AML-193 (cell line): Measurements from ENCODE around the gene ASMTL.
"Not testable (repeated sequence)": the region's sequence is repeated elsewhere in the genome, so short reads cannot be mapped to it uniquely, and the experiment has no call there.

Experiments used
- DNase-seq, 2 experiments: peaks; one replicate each; lab custom pipeline; 2025; lab: John Stamatoyannopoulos, UW

The ASMTL gene

GRCh38 chrX:1388651-1389050 is 64.1 kb downstream of the ASMTL start:
- DNase-seq = no peak

GRCh38 chrX:1387141-1387776 is 65.5 kb downstream of the ASMTL start:
- no peak for DNase-seq

GRCh38 chrX:1386338-1387127 is 66.2 kb downstream of the ASMTL start:
- DNase-seq = no peak

GRCh38 chrX:1385253-1386223 is 67.2 kb downstream of the ASMTL start:
- DNase-seq = no peak

- DNase-seq = no peak
Measured at GRCh38 chrX:1384658-1385252, 68.0 kb downstream of the ASMTL start.

GRCh38 chrX:1380672-1381233 is 72.0 kb downstream of the ASMTL start:
- DNase-seq = no peak

GRCh38 chrX:1378306-1378759 is 74.4 kb downstream of the ASMTL start:
- DNase-seq = no peak

- DNase-seq = no peak
Measured at GRCh38 chrX:1368385-1368698, 84.4 kb downstream of the ASMTL start.

GRCh38 chrX:1366363-1366762 is 86.3 kb downstream of the ASMTL start:
- DNase-seq = not testable (repeated sequence)

GRCh38 chrX:1361910-1362309 is 90.8 kb downstream of the ASMTL start:
- no peak for DNase-seq

GRCh38 chrX:1361275-1361674 is 91.4 kb downstream of the ASMTL start:
- DNase-seq = no peak

- no peak for DNase-seq
Measured at GRCh38 chrX:1360171-1360570, 92.5 kb downstream of the ASMTL start.

- DNase-seq = no peak
Measured at GRCh38 chrX:1359477-1359873, 93.2 kb downstream of the ASMTL start.

- DNase-seq = no peak
Measured at GRCh38 chrX:1358793-1359476, 93.8 kb downstream of the ASMTL start.

- no peak for DNase-seq
Measured at GRCh38 chrX:1357993-1358392, 94.7 kb downstream of the ASMTL start.

GRCh38 chrX:1355131-1356046 is 97.3 kb downstream of the ASMTL start:
- DNase-seq = no peak

GRCh38 chrX:1354036-1355019 is 98.4 kb downstream of the ASMTL start:
- DNase-seq = no peak
